Measurements from ENCODE around the gene MAGOH.

DNA sequence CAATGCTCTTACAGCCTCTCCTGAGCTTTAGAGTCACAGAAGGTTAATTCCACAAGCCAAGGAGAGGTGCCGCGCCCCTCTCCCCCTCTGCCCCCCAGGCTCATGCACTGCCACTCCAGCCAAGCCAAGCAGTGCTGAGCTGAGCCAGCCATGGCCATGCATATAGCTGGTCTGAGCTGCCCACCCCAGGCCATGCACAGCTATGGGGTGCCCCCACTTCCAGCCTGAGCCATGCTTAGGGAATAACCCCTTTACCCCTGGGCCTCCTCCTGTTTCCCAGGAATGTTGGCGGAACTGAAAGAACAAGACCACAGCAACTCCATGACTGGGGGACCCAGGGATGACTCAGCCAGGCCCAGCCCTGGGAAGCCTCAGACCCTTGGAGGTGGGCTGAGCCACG is 34.0 kb upstream of the MAGOH start:
- TF ChIP-seq POLR2A (IDR thresholded peaks at IDR 0.05), result no peak
- TF ChIP-seq, protein P1, sequence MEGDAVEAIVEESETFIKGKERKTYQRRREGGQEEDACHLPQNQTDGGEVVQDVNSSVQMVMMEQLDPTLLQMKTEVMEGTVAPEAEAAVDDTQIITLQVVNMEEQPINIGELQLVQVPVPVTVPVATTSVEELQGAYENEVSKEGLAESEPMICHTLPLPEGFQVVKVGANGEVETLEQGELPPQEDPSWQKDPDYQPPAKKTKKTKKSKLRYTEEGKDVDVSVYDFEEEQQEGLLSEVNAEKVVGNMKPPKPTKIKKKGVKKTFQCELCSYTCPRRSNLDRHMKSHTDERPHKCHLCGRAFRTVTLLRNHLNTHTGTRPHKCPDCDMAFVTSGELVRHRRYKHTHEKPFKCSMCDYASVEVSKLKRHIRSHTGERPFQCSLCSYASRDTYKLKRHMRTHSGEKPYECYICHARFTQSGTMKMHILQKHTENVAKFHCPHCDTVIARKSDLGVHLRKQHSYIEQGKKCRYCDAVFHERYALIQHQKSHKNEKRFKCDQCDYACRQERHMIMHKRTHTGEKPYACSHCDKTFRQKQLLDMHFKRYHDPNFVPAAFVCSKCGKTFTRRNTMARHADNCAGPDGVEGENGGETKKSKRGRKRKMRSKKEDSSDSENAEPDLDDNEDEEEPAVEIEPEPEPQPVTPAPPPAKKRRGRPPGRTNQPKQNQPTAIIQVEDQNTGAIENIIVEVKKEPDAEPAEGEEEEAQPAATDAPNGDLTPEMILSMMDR (IDR thresholded peaks at IDR 0.05), result no peak

Data from Peyer's patch (tissue), 4 donors.